NCI-H526 (cell line): ENCODE results near the gene DEGS1.
A peak's percentile ranks its signal among the peaks of the same experiment; 100 is the strongest.

Source experiments
- DNase-seq, 2 experiments: peaks; one replicate each; lab custom pipeline; 2025; lab: John Stamatoyannopoulos, UW

DEGS1 gene

DNA sequence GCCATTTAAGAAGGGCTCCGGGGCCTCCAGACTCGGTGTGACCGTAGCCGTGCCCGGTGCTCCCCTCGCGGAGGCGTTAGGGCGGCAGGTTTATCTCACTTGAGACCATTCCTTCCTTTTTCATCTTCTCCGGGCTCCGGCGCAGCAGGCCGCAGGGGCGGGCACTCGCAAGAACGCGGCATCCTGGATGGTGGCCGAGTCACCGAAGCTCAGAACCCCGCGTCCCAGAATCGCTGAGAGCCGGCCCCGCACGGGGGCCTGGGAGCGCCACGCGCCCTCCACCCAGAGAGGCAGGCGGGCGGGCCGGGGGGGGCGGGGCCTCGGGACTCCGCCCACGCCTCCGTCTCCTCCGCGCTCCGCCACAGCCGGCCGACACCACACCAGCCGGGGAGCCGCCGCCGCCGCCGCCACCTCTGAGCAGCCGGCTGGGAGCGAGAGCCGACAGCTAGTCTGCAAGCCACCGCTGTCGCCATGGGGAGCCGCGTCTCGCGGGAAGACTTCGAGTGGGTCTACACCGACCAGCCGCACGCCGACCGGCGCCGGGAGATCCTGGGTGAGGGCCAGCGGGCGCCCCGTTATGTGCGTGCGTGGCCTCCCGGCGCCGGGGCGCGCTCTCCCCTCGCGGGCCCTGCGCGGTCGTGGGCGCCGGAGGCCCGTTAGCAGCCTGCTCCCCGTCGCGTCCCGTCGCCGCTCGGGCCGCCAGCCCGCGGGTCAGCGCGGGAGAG, at the start of gene DEGS1:
Gene DEGS1 (plus strand): TSS at position 375 of the 725 bp plus-strand sequence. CDS start 97 bp downstream, at position 472.
- DNase-seq = peak; percentile 57 to 83

DNA sequence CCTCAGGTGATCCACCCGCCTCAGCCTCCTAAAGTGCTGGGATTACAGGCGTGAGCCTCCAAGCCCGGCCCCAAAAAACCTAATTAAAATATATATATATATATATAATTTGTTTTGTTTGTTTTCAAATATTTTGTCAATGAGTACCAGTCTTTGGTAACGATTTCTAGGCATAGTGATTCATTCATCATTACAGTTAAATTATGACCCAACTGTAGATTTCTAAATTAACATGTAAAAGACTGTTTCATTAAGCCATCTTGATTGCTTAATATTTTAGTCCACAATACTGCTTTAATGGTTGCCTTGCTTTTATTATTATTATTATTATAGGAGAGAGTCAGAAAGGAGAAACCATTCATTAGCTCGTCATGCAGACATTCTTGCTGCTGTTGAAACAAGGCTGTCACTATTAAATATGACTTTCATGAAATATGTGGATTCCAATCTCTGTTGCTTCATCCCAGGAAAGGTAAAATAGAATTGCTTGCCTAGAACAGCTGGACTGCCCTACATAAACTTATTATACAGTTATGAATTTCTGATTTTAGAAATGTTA, 49.2 kb upstream of the DEGS1 start:
- DNase-seq = no peak

DNA sequence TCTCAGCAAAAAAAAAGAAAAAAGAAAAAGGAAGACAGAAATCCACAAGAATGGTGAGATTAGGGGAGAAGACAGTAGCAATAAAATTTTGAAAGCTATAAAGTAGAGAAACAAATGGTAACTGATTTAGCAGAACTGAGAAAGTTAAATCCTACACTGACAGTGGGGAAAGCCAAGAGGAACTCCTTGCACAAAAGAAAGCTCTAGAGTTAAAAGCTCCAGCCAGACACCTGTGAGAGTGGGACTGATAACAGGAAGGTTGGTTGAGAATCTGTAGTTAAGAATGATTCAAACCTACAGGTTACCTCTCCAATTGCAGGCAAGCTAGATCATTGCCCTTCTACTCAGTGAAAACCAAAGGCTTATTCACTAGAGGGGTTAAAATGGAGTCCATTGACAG, 45.5 kb upstream of the DEGS1 start:
- DNase-seq = no peak

DNA sequence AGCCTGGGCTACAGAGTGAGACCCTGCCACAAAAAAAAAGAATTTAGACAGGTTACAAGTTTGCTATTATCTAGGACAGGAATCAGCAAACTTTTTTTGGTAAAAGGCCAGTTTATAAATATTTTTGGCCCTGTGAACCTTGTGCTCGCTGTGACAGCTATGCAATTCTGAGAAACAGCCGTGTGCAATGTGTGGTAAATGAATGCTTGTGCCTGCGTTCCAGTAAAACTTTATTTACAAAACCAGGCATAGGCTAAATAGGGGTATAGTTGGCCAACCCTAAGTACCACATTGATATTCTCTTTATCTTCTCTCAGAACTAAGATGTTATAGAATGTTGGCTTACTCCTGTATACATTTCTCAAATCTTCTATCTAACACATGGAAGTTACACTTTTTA, 44.8 kb upstream of the DEGS1 start:
- DNase-seq = no peak

DNA sequence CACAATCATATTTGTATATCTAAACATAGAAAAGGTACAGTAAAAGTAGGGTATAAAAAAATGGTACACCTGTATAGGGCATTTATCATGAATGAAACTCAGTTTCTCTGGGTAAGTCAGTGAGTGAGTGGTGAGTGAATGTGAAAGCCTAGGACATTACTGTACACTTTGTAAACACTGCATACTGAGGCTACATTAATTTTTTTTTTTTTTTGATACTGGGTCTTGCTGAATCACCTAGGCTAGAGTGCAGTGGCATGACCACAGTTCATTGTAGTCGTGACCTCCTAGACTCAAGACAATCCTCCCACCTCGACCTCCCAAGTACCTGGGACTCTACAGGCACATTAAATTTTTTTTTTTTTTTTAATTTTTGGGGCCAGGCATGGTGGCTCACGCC, 41.3 kb upstream of the DEGS1 start:
- no peak for DNase-seq

DNA sequence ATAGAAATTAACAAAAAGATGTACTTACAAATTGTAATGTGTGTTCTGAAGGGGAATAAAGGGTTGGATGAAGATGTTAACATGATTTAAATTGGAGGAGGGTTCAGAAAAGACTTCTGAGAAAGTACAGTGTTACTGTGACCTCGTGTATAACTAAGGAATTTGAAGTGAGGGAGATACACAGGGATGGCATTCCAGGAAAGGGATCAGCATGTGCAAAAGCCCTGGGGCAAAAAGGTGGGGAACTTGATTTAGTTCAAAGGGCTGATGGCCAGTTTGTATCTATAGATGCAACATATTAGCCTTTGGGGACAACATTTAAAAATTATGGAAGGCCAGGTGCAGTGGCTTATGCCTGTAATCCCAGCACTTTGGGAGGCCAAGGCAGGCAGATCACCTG, 33.3 kb upstream of the DEGS1 start:
- no peak for DNase-seq

DNA sequence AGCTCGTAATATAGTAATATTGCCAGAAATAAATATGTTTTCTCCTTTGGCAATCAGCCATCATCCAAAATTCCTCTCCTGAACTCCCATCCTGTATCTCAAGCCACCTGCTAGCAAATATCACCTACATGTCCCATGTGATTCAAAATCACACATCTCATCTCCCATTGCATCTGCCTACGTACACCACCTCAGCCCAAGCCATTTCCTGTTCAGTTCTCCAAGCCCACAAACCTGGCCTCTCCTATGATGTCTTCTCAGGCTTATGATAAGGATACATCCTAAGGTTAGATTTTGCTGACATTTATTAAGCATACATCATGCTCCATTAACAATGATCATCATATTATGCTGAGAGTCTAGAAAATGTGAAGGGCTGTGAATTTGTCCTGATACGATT, 31.9 kb upstream of the DEGS1 start:
- no peak for DNase-seq

DNA sequence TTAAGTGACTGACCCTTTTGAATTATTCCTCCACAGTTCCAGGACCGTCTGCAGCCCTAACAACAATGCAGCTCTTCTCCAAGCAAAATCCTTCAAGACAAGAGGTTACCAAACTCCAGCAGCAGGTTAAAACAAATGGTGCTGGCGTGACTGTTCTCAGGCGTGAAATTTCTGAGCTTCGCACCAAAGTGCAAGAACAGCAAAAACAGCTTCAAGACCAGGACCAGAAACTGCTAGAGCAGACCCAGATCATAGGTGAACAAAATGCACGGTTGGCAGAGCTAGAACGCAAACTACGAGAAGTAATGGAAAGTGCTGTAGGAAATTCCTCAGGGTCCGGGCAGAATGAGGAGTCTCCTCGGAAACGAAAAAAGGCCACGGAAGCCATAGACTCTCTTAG, 25.7 kb upstream of the DEGS1 start:
- DNase-seq = no peak

DNA sequence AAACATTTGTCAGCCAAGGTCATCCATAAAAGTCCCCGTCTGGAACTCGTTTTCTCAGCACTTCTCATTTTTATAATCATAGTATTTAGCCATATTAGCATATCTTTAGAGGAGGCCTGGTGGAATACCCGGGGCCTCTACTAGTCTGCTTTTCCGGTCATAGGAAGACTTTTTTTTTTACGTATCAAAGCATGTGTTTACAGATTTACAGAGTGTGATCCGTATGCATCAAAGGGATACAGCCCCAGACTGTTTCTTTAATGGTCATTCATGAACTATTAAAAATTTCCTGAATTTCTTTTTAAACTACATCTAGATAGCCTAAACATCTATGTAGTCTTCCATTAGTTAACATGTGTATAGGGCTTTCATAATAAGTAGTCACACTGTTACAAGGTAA, 23.5 kb upstream of the DEGS1 start:
- no peak for DNase-seq

DNA sequence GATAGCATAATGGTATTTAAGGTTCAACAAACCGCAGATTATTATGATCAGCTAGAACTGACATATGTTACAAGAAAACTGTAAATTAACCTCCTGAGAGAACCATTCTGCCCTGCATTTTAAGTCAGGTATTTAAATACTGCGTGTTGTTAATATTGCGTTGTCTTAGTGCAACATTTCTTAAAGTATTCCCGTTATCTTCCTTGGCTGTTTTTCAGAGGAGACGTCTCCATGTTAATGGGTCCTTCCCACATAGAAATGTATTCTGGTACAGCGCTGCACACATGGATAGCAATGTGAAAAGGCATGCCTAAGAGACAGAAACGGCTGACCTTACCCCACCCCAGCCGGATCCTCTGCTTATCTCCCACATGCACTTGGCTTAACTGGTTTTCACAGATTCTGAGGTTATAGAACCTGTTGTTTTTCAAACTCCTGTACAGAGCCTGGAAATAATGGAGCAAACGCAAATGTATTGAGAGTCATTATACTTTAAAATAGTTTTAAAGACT, 22.8 kb upstream of the DEGS1 start:
- no peak for DNase-seq

DNA sequence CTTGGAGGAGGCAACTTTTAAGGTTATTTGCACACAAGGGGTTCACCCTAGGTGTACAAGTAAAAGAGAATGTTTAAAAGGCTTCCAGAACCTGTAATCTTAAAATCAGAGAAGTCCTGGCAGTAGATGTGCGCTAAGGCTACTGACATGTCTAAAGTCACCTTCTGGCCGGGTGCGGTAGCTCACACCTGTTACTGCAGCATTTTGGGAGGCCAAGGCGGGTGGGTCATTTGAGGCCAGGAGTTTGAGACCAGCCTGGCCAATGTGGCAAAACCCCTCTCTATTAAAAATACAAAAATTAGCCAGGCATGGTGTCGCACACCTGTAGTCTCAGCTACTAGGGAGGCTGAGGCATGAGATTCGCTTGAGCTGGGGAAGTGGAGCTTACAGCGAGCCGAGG, 20.3 kb upstream of the DEGS1 start:
- DNase-seq = no peak

DNA sequence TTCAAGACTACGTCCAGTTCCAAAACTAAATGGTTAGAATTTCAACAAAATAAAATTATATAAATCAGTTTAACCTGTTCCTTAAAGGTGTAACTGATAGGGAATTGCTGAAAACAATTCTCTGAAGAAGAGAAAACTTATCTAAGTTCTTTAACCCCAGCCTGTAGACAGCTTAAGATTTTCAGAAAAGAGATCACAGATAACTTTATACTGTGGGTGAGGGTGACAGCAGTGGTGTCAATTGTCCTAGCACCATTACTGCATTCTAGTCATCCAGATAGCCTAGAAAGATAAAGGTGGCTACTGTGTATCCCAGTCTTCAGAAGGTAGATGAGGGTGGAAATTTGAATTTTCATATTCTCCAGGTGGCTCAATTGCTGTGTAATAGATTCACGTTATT, 19.7 kb upstream of the DEGS1 start:
- DNase-seq = no peak

DNA sequence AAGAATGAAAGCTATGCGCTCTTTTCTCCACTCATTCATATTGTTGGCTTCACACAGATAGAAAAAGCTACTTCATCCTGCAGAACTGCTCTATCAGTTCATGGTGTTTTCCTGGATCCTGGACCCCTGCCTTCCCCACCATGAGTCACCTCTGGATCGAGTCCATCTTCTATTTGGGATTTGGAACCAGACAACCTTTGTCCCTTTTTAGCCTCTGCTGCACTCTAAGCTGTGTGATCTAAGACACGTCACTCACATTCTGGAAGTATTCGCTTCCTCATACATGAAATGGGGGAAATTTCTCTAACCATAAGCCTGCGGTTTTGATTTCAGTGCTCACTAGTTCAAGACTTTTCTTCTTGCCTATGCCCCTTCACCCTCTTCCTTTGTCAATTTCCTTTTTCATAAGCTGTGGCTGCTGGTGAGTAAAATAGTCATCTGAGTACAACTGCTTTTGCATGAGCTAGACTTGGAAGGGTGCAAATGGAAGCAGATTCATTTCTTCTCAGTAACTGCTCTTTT, 14.1 kb upstream of the DEGS1 start:
- DNase-seq = no peak

DNA sequence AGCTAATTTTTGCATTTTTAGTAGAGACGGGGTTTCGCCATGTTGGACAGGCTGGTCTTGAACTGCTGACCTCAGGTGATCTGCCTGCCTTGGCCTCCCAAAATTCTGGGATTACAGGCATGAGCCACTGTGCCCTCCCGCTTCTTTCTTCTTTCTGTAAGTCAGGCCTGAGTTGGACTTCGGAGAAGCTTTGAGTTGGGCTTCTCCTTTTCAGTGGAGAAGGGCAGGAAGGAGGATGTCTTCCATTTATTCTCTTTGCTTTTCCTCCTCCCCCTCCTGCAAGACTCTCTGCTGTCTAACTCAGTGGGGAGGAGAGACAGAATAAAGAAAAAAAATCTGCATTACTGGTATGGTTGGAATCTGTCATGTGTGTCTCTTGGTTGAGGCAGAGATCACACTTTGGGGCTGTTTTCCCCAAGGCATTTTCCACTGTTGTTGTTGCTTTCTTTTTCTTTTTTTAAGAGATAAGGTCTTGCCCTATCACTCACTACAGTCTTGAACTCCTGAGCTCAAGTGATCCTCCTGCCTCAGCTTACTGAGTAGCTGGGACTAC, 13.2 kb upstream of the DEGS1 start:
- DNase-seq = no peak

DNA sequence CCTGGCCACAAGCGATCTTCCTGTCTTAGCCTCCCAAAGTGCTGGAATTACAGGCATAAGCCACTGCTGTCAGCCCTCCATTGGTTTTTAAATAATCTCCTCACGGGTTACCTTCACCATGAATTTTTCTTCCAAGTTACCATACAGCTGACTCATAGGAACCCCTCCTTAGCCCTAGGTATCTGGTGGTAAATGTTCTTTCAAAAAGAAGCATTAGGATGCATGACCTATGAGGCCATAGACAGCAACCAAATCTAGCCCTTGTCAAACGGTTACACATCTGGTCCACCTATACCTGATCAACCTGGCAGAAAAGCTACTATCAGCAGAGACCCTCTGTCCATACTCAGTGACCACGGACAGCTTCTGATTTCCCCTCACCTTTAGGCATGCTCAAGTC, 12.7 kb upstream of the DEGS1 start:
- no peak for DNase-seq

DNA sequence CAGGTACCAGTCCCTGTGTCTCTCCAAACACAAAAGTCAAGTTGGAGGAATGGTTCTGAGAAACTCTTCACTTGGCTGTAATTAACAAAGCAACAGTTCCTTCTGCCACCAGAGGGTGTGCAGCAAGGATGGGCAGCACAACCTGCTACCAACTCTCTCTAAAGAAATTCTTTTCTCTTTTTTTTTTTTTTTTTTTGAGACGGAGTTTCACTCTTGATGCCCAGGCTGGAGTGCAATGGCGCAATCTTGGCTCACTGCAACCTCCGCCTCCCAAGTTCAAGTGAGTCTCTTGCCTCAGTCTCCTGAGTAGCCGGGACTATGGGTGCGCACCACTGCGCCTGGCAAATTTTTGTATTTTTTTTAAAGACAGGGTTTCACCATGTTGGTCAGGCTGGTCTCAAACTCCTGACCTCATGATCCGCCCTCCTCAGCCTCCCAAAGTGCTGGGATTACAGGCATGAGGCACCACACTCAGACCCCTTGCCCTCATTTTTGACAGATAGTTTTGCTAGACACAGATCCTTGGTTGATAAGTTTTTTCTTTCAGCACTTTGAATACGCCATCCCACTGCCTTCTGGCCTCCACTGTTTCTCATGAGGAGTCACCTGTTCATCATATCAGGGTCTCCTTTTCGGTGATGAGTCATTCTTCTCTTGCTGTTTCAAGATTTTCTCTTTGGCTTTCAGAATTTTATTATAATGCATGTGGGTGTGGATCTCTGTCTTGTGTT, 12.1 kb upstream of the DEGS1 start:
- DNase-seq = no peak

DNA sequence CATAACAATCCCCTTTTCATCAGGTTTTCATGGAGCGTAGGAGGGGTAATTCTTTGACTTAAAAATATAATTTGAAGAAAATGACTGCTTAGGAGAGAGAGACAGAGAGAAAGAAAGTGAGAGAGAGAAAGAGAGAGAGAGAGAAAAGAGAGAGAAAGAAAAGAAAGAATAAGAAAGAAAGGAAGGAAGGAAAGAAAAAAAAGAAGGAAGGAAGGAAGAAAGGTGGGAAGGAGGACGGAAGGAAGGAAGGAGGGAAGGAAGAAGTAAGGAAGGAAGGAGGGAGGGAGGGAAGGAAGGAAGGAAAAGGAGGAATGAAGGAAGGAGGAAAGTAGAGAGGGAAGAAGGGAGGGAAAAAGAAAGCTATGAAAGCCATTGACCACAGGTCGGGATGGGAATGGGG, 10.8 kb upstream of the DEGS1 start:
- no peak for DNase-seq

DNA sequence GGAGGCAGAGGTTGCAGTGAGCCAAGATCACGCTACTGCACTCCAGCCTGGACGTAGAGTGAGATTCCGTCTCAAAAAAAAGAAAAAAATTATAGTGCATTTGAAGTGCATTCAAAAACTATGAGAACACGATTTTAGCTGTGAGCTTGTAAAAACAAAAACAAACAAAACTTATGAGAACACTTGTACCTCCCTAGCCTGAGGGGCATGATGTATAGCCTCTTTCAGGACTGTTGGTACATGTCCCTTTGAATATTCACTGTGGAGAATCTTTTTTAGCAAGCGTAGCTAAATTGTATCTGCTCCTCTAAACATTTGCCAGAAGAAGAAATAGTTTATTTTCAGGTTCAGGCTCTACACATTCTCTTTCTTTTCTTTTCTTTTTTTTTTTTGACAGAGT, 9.5 kb upstream of the DEGS1 start:
- no peak for DNase-seq

DNA sequence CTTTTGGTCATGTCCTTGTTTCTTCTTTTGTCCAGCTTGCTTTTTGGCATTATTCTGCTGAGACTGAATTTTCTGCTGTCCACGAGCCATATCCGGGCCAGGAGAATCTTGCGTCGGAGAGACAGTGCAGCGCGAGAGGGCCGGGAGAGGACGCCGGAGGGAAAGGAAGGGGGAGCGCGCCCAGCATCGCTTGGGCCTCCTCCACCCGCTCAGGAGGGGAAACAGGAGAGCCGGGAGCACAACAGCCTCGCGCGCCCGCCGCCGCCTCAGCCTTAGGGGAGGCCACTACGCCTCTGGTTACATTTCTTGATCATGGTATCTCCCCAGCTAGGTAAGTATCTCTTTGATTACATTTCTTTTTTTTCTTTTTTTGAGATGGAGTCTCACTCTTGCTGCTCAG, 7.4 kb upstream of the DEGS1 start:
- peak in 1 of 2 experiments; percentile 52 for DNase-seq

DNA sequence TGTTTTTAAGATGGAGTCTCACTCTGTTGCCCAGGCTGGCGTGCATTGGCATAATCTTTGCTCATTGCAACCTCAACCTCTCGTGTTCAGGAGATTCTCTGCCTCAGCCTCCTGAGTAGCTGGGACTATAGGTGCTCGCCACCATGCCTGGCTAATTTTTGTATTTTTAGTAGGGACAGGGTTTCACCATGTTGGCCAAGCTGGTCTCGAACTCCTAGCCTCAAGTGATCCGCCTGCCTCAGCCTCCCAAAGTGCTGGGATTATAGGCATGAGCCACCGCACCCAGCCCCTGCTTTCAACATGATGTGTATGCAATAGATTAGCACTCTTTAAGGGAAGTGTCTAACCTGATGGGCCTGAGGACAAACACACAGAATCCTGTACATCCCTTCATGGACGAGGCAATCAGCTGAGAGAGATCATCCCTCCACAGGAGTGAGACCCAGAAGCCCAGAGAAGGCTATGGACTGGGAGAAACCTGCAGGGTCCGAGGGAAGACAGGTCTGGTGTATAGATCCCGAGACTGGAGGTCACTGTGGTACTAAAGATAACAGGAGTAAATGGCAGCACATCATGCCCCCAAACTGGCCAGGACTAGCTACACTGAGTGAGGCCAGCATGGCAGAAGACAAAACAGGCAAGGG, 5.6 kb upstream of the DEGS1 start:
- no peak for DNase-seq

DNA sequence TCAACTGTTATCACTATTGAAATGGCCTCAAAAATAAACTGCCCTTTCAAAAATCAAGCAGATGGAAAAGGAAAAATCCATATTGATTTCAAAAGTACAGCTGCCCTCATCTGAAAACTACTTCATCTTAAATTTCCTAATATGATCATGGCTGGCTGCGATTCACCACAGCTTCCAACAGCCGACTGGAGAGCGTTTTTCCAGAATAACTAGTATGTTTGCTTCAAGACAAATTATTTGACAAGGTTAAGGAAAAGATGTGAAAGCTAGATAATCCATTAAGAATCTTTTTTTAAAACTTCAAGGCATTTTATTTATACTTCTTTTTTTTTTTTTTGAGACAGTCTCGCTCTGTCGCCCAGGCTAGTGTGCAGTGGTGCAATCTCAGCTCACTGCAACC, 4.1 kb upstream of the DEGS1 start:
- DNase-seq = no peak

DNA sequence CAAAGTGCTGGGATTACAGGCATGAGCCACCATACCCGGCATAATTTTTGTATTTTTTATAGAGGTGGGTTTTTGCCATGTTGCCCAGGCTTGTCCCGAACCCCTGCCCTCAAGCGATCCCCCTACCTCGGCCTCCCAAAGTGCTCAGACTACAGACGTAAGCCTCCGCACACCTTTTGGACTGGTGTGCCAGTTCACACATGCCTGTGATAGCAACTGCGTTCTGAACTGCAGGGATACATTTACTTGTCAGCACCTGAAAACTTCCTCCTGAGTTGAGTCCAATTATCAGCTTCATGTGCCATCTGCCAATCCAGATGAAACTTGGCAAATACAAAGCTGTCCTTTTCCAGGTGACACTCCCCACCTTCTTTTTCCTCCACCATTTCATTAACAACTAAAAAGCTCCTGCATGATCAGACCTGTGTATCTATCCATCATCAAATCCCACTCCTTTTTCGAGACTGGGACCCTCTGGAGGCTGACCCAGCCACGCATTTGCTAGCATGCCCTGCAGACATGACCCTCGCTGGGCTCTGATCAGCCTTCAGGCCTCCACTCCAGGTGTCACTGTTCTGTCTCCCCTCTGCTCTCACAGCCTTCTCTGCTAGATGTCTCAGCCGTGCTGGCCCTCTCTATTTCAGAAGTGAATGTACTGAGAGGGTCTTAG, 2.1 kb upstream of the DEGS1 start:
- DNase-seq = no peak
